ENCODE data around the gene PANK3. TPM values are rescaled to one million over a fixed set of nuclear protein-coding genes. Genes with fewer than 3 reads are reported as not detected.
"Not testable (repeated sequence)": the region's sequence is repeated elsewhere in the genome, so short reads cannot be mapped to it uniquely, and the experiment has no call there.

Gene PANK3
- total and polyA plus RNA-seq, 9 of the 15 experiments (the other 6 are each of a cell fraction or from before 2014, with no cell fraction given), result 5.9 to 50.4 (median 29.7) TPM

GRCh38 chr5:168580814-168581469 lies 1.8 kb upstream of the PANK3 start (continued):
- peak; percentile 35; the same call in 1 of the 2 replicates for TF ChIP-seq TAF7 (tag; IDR thresholded peaks at IDR 0.05)
- peak in 1 of 2 experiments; percentile 83; a peak in 2 of 4 replicates for TF ChIP-seq ZNF639 (CRISPR knock-in tag; conservative IDR thresholded peaks at IDR 0.05 in 1 of 2, IDR thresholded peaks at IDR 0.05 in 1 of 2)
- TF ChIP-seq TSHZ1 (CRISPR knock-in tag; IDR thresholded peaks at IDR 0.05), result peak; percentile 65; the same call in 1 of the 2 replicates
- TF ChIP-seq PTTG1 (tag; IDR thresholded peaks at IDR 0.05; ENCODE audit: low read depth), result peak; percentile 58; the same call in 1 of the 2 replicates
- peak; percentile 84 for TF ChIP-seq ZBTB17 (CRISPR knock-in tag; IDR thresholded peaks at IDR 0.05)
- 0 out of 2 replicates have a peak, but pooled peaks have one; percentile 55 for TF ChIP-seq ZNF668 (CRISPR knock-in tag; IDR thresholded peaks at IDR 0.05)
- peak; percentile 47; the same call in 1 of the 2 replicates for TF ChIP-seq ZNF134 (CRISPR knock-in tag; conservative IDR thresholded peaks at IDR 0.05)
- TF ChIP-seq PTRF (tag; IDR thresholded peaks at IDR 0.05), result peak; percentile 81
- not testable (repeated sequence) for TF ChIP-seq NR2C1 (IDR thresholded peaks at IDR 0.05); MYC (IDR thresholded peaks at IDR 0.05; ENCODE audit: low read depth, low read length)
- TF ChIP-seq NR2C1 (tag; IDR thresholded peaks at IDR 0.05), result peak; percentile 78
- TF ChIP-seq ZNF79 (CRISPR knock-in tag; IDR thresholded peaks at IDR 0.05; ENCODE audit: low read depth), result 0 out of 2 replicates have a peak, but pooled peaks have one; percentile 23
- TF ChIP-seq ELK3 (CRISPR knock-in tag; IDR thresholded peaks at IDR 0.05), result 0 out of 2 replicates have a peak, but pooled peaks have one; percentile 13
- TF ChIP-seq HINFP (tag; conservative IDR thresholded peaks at IDR 0.05; ENCODE audit: low read depth), result 0 out of 2 replicates have a peak, but pooled peaks have one; percentile 52
- 0 out of 2 replicates have a peak, but pooled peaks have one; percentile 18 for TF ChIP-seq ZNF23 (CRISPR knock-in tag; IDR thresholded peaks at IDR 0.05)
- TF ChIP-seq MYC (CRISPR knock-in tag; IDR thresholded peaks at IDR 0.05; ENCODE audit: borderline replicate concordance, low read depth), result peak; percentile 61; the same call in 1 of the 2 replicates
- TF ChIP-seq DPF2 (IDR thresholded peaks at IDR 0.05), result 0 out of 2 replicates have a peak, but pooled peaks have one; percentile 34
- peak; percentile 47 for TF ChIP-seq CXXC5 (CRISPR knock-in tag; IDR thresholded peaks at IDR 0.05)

All from K562 (cell line).